Fibroblast of the aortic adventitia (primary cell): ENCODE measurements around the gene LRRC10B. TPM values are rescaled to one million over a fixed set of nuclear protein-coding genes. Genes with fewer than 3 reads are reported as not detected.

Experiments used
- DNase-seq: peaks from one replicate; pipeline ENCODE4 v3.0.0-alpha.2; 2010; ENCODE audit warnings: low read depth
- H3K4me3 ChIP-seq: 2 replicates; pipeline ENCODE4 v1.5.1; 2011; ENCODE audit warnings: low read depth, mild to moderate bottlenecking, control low read depth, low read length, moderate library complexity
- CTCF ChIP-seq: IDR thresholded peaks from 2 replicates; pipeline ENCODE4 v1.5.1; 2011; ENCODE audit warnings: mild to moderate bottlenecking, low read length, control low read depth, inconsistent platforms; ENCODE audit not compliant: insufficient read depth
- total RNA-seq: library from RNA; depleted of rRNA; stranded (reverse); fragments of >200 nt; gene quantifications from 2 replicates; pipeline ENCODE4 v1.2.3, GENCODE V29; 2012; ENCODE audit warnings: low replicate concordance

LRRC10B gene
- total RNA-seq, 1 donor: 0.27 TPM

- no peak for DNase-seq
- TF ChIP-seq CTCF: no peak
These were observed 14.1 kb upstream of the LRRC10B start for GRCh38 chr11:61494381-61494961.

GRCh38 chr11:61495801-61496601, 12.5 kb upstream of the LRRC10B start:
- DNase-seq: no peak
- no peak for TF ChIP-seq CTCF
- H3K4me3 ChIP-seq: no peak overlapping the region

More at GRCh38 chr11:61494381-61494961, 14.1 kb upstream of the LRRC10B start:
- H3K4me3 ChIP-seq: no peak overlapping the region

- TF ChIP-seq CTCF: no peak
- no peak for DNase-seq
- no peak overlapping the region for H3K4me3 ChIP-seq
These were observed 11.7 kb upstream of the LRRC10B start for GRCh38 chr11:61496602-61497400.

- H3K4me3 ChIP-seq: no peak overlapping the region
- no peak for TF ChIP-seq CTCF
These were observed 11.1 kb upstream of the LRRC10B start for GRCh38 chr11:61497473-61497872.

GRCh38 chr11:61497876-61498275, 10.7 kb upstream of the LRRC10B start:
- no peak overlapping the region for H3K4me3 ChIP-seq
- no peak for TF ChIP-seq CTCF
- DNase-seq: no peak

More at GRCh38 chr11:61497473-61497872, 11.1 kb upstream of the LRRC10B start:
- DNase-seq: no peak

- DNase-seq: no peak
- no peak overlapping the region for H3K4me3 ChIP-seq
- TF ChIP-seq CTCF: no peak
These were observed 9.7 kb upstream of the LRRC10B start for GRCh38 chr11:61498767-61499341.
